Transverse colon (tissue), 4 donors: Measurements from ENCODE around the gene TRAM1L1. TPM values are rescaled to one million over a fixed set of nuclear protein-coding genes. Genes with fewer than 3 reads are reported as not detected.

Source experiments
- DNase-seq: peaks from one replicate; pipeline ENCODE4 v3.0.0-alpha.2; 2019
- H3K27ac ChIP-seq, 4 donors: fragments of 200-600 bp; sonication (generic); 2 replicates each; pipeline ENCODE4 v1.5.1; 2016 to 2018; ENCODE audit warnings: inconsistent platforms in 4 of 4
- H3K27me3 ChIP-seq: fragments of 200-600 bp; sonication (generic); 2 replicates; pipeline ENCODE4 v1.5.1; 2017; ENCODE audit warnings: inconsistent platforms
- H3K36me3 ChIP-seq, 4 donors: fragments of 200-600 bp; sonication (generic); 2 replicates each; pipeline ENCODE4 v1.5.1; 2017 to 2019; ENCODE audit warnings: inconsistent platforms in 4 of 4
- H3K4me1 ChIP-seq, 4 donors: fragments of 200-600 bp; sonication (generic); 2 replicates each; pipeline ENCODE4 v1.5.1; 2017 to 2020; ENCODE audit warnings: inconsistent platforms in 4 of 4
- H3K4me3 ChIP-seq, 4 donors: fragments of 200-600 bp; sonication (generic); 1 replicate in 1 of 4; 2 replicates in 3 of 4; pipeline versions ENCODE4 v1.5.1 to v1.6.1; 2017 to 2019; ENCODE audit warnings: inconsistent platforms in 4 of 4
- H3K9me3 ChIP-seq, 2 donors: fragments of 200-600 bp; sonication (generic); 2 replicates each; pipeline ENCODE4 v1.5.1; 2017 to 2019; ENCODE audit warnings: inconsistent platforms in 2 of 2
- CTCF ChIP-seq, 5 experiments: fragments of 200-600 bp in 3 of 5; fragments of 450-650 bp in 2 of 5; sonication (generic) in 3 of 5; IDR thresholded peaks; 1 replicate in 2 of 5; 2 replicates in 3 of 5; pipeline ENCODE4 v1.5.1; 2016 to 2017; ENCODE audit warnings: antibody characterized with exemption in 5 of 5, inconsistent platforms in 3 of 5, mild to moderate bottlenecking in 2 of 5, moderate library complexity in 1 of 5
- EP300 ChIP-seq: sonication (generic); formaldehyde crosslinking; IDR thresholded peaks from one replicate; pipeline ENCODE4 v1.6.1; 2017; ENCODE audit warnings: antibody characterized with exemption, low read depth
- POLR2A ChIP-seq: fragments of 450-650 bp; IDR thresholded peaks from one replicate; pipeline ENCODE4 v1.6.1; 2016; ENCODE audit warnings: antibody characterized with exemption, mild to moderate bottlenecking, moderate library complexity
- POLR2AphosphoS5 ChIP-seq, 3 donors: sonication (generic); formaldehyde crosslinking; IDR thresholded peaks; one replicate each; pipeline ENCODE4 v1.6.1; 2016; ENCODE audit warnings: antibody characterized with exemption in 3 of 3
- WGBS, 2 donors: methylation state at CpG; one replicate each; pipeline ENCODE4 v1.1.5; 2018; ENCODE audit warnings: low coverage in 1 of 2; 5-methylcytosine and 5-hydroxymethylcytosine counted together
- in situ Hi-C, 4 donors: fragments of 200-750 bp; cut with MboI; loops; one replicate each; pipeline versions ENCODE4 v1.15.0 to v1.15.1; 2017; ENCODE audit warnings: low sequenced_read_pairs in 3 of 4, low pct_ligation_motif_present in 1 of 4, low pct_unique_long_range_greater_than_20kb in 1 of 4
- intact Hi-C: fragments of 100-400 bp; cut with DNase I; formaldehyde crosslinking; loops from one replicate; pipeline ENCODE4 v1.15.1; 2023; ENCODE audit warnings: low total_unique reads
- total RNA-seq, 4 donors: library from RNA; depleted of rRNA; stranded (reverse); fragments of >200 nt; gene quantifications; one replicate each; pipeline ENCODE4 v1.1.0, GENCODE V29; 2016

The TRAM1L1 gene
- total RNA-seq, 4 donors from 2014 or later, result 0.27 to 0.48 TPM; not detected in 2

GRCh38 chr4:117093571-117093970 is 8.2 kb upstream of the TRAM1L1 start:
- TF ChIP-seq EP300 (no peak), POLR2A (no peak), POLR2AphosphoS5 (IDR thresholded peaks at IDR 0.05) (no peak), CTCF (IDR thresholded peaks at IDR 0.05) (no peak)
- in situ Hi-C loops, result no loop called here

GRCh38 chr4:117077760-117078159 is 7.6 kb downstream of the TRAM1L1 start:
- Histone ChIP-seq H3K4me1 (no peaks in the 10 kb centered on the region), H3K27me3 (no peaks in the 10 kb centered on the region), H3K36me3 (no peaks in the 10 kb centered on the region), H3K9me3 (no peaks in the 10 kb centered on the region), H3K4me3 (no peak overlapping the region), H3K27ac (no peak overlapping the region)
- TF ChIP-seq CTCF (IDR thresholded peaks at IDR 0.05) (no peak), EP300 (no peak), POLR2A (no peak), POLR2AphosphoS5 (IDR thresholded peaks at IDR 0.05) (no peak)
- in situ Hi-C loops (no loop called here), intact Hi-C loops (no loop called here)
- 8 to 24% methylated on average over 2 of the region's 2 CpGs for WGBS, 2 donors
- no peak for DNase-seq

More at GRCh38 chr4:117093571-117093970, 8.2 kb upstream of the TRAM1L1 start:
- H3K4me3 ChIP-seq, result no peak overlapping the region
- no peaks in the 10 kb centered on the region for H3K36me3 ChIP-seq
- H3K4me1 ChIP-seq, result no peaks in the 10 kb centered on the region
- no peak overlapping the region for H3K27ac ChIP-seq
- no peaks in the 10 kb centered on the region for H3K9me3 ChIP-seq
- H3K27me3 ChIP-seq, result no peaks in the 10 kb centered on the region
- intact Hi-C loops, result no loop called here
- no peak for DNase-seq

GRCh38 chr4:117068120-117068519 is 17.3 kb downstream of the TRAM1L1 start:
- intact Hi-C loops (no loop called here), in situ Hi-C loops (no loop called here)
- Histone ChIP-seq H3K4me3 (no peak overlapping the region), H3K36me3 (no peaks in the 10 kb centered on the region), H3K27me3 (no peaks in the 10 kb centered on the region), H3K27ac (no peak overlapping the region), H3K4me1 (no peaks in the 10 kb centered on the region), H3K9me3 (no peaks in the 10 kb centered on the region)
- TF ChIP-seq EP300 (no peak), POLR2A (no peak), CTCF (IDR thresholded peaks at IDR 0.05) (no peak), POLR2AphosphoS5 (IDR thresholded peaks at IDR 0.05) (no peak)
- WGBS, 2 donors, result 80 to 87% methylated on average over 3 of the region's 3 CpGs
- no peak for DNase-seq

GRCh38 chr4:117063961-117064696 is 21.2 kb downstream of the TRAM1L1 start:
- intact Hi-C loops, result no loop called here
- 53 to 61% methylated on average over 2 of the region's 2 CpGs for WGBS, 2 donors
- TF ChIP-seq POLR2A, result no peak
- no peak for TF ChIP-seq POLR2AphosphoS5 (IDR thresholded peaks at IDR 0.05)
- no peak for TF ChIP-seq EP300
- TF ChIP-seq CTCF (IDR thresholded peaks at IDR 0.05), result no peak
- DNase-seq, result no peak
- in situ Hi-C loops, result no loop called here
- Histone ChIP-seq H3K9me3 (no peaks in the 10 kb centered on the region), H3K27me3 (no peaks in the 10 kb centered on the region), H3K27ac (no peak overlapping the region), H3K4me1 (no peaks in the 10 kb centered on the region), H3K4me3 (no peak overlapping the region), H3K36me3 (no peaks in the 10 kb centered on the region)
